Activated CD4-positive, alpha-beta T cell treated with anti-CD3 and anti-CD28 coated beads for 36 hours (primary cell): Measurements from ENCODE around the gene CCDC40. TPM values are rescaled to one million over a fixed set of nuclear protein-coding genes. Genes with fewer than 3 reads are reported as not detected.
"Not testable (repeated sequence)": the region's sequence is repeated elsewhere in the genome, so short reads cannot be mapped to it uniquely, and the experiment has no call there.

ENCODE experiments used
- ATAC-seq: fragments of 200-7000 bp; cut with Tn5 transposase; one replicate; pipeline ENCODE4 v1.10.0; 2021; ENCODE audit warnings: mild to moderate bottlenecking, moderate library complexity
- CTCF ChIA-PET: fragments of 350-600 bp; sonication (Branson Sonifier 250); formaldehyde crosslinking; loops from one replicate; lab custom pipeline; 2021; ENCODE audit warnings: antibody characterized with exemption; lab: Charles Lee
- POLR2A ChIA-PET: fragments of 350-600 bp; sonication (Branson Sonifier 250); formaldehyde crosslinking; loops from one replicate; lab custom pipeline; 2021; ENCODE audit warnings: antibody characterized with exemption, inconsistent platforms; lab: Charles Lee
- DNase-seq: peaks from one replicate; pipeline ENCODE4 v3.0.0-alpha.2; 2020
- H3K27ac Mint-ChIP-seq: one replicate; pipeline ENCODE4 v1.8.0; 2021; ENCODE audit warnings: mixed read lengths
- H3K27me3 Mint-ChIP-seq: one replicate; pipeline ENCODE4 v1.8.0; 2021; ENCODE audit warnings: mixed read lengths
- H3K36me3 Mint-ChIP-seq: one replicate; pipeline ENCODE4 v1.8.0; 2021; ENCODE audit warnings: low read depth, mixed read lengths
- H3K4me1 Mint-ChIP-seq: one replicate; pipeline ENCODE4 v1.8.0; 2021; ENCODE audit warnings: mixed read lengths
- H3K4me3 Mint-ChIP-seq: one replicate; pipeline ENCODE4 v1.8.0; 2021; ENCODE audit warnings: mild to moderate bottlenecking, moderate library complexity, mixed read lengths
- H3K9me3 Mint-ChIP-seq: one replicate; pipeline ENCODE4 v1.8.0; 2021; ENCODE audit warnings: low read depth, mixed read lengths
- intact Hi-C, 2 experiments: fragments of 100-400 bp; cut with DNase I in 1 of 2; cut with micrococcal nuclease in 1 of 2; formaldehyde crosslinking; loops; one replicate each; pipeline versions ENCODE4 v1.14.2 to v1.15.1; 2022 to 2024; cut with DNase I, micrococcal nuclease
- total RNA-seq, 2 experiments: library from RNA; stranded (reverse); gene quantifications; one replicate each; pipeline ENCODE4 v1.2.3, GENCODE V29; 2021

CCDC40 gene
- total RNA-seq, 2 experiments from 2014 or later: 0.56 to 0.57 TPM

DNA sequence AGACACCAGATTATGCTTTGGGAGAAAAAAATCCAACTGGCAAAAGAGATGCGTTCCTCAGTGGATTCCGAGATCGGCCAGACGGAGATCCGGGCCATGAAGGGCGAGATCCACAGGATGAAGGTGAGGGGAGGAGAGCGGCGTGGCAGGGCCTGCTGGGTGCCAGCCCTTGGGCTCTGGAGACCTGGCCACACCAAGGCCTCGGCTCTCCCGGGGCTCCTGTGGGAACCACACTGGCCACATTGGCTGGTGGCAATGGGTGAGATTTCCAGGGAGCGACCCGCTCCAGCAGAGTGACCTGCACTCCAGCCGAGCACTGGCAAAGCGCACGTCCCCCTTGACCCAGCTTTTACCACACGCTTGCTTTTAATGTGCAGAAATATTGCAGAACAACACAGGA lies 53.3 kb downstream of the CCDC40 start:
- intact Hi-C loops: no loop called here

DNA sequence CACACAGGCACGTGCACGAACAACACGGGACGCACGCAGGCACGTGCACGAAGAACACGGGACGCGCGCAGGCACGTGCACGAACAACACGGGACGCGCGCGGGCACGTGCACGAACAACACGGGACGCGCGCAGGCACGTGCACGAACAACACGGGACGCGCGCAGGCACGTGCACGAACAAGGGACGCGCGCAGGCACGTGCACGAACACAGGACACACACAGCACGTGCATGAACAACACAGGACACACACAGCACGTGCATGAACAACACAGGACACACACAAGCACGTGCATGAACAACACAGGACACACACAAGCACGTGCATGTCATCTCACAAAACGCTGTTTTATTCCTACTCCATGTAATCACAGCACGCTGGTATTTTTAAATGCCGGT lies 53.7 kb downstream of the CCDC40 start:
- H3K4me3 Mint-ChIP-seq, H3K9me3 Mint-ChIP-seq, H3K27me3 Mint-ChIP-seq, DNase-seq, H3K4me1 Mint-ChIP-seq, H3K36me3 Mint-ChIP-seq, ATAC-seq, intact Hi-C loops, POLR2A ChIA-PET, H3K27ac Mint-ChIP-seq, CTCF ChIA-PET: not testable (repeated sequence)

More for the DNA sequence above, 53.3 kb downstream of the CCDC40 start:
- no peak overlapping the region for H3K27ac Mint-ChIP-seq
- H3K9me3 Mint-ChIP-seq: no peaks in the 10 kb centered on the region
- ChIA-PET CTCF (interaction anchor here (1.4 kb wide), 1 partner anchor 10 kb away, joined by 4 read pairs; no protein-coding TSS in a partner anchor), POLR2A (no interaction called here)
- H3K36me3 Mint-ChIP-seq: no peaks in the 10 kb centered on the region
- H3K4me3 Mint-ChIP-seq: no peak overlapping the region
- DNase-seq (no peak), ATAC-seq (no peak)
- H3K27me3 Mint-ChIP-seq: no peaks in the 10 kb centered on the region
- no peaks in the 10 kb centered on the region for H3K4me1 Mint-ChIP-seq

DNA sequence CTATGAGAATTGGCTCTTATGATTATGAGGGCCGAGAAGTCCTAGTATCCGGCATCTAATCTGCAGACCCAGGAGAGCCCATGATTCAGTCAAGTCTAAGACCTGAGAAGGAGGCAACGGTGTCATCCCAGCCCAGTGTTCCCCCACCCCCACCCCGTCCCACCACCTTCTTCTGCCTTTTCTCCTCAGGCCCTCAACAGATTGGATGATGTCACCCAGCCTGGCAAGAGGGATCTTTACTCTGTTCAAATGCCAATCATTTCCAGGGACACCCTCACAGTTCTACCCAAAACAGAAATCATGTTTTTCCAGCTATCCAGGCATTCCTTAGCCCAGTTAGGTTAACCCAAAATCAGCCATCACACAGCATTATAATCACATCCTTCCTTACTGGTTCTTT lies 54.9 kb downstream of the CCDC40 start:
- Mint-ChIP-seq H3K27me3 (no peaks in the 10 kb centered on the region), H3K4me1 (no peaks in the 10 kb centered on the region), H3K36me3 (no peaks in the 10 kb centered on the region), H3K4me3 (no peak overlapping the region), H3K9me3 (no peaks in the 10 kb centered on the region), H3K27ac (no peak overlapping the region)
- CTCF ChIA-PET: interaction anchor here (0.8 to 0.9 kb wide), 2 partner anchors 9 to 49 kb away, joined by 3 read pairs; no protein-coding TSS in a partner anchor
- ATAC-seq: no peak
- no peak for DNase-seq
- POLR2A ChIA-PET: no interaction called here
- intact Hi-C loops: no loop called here

DNA sequence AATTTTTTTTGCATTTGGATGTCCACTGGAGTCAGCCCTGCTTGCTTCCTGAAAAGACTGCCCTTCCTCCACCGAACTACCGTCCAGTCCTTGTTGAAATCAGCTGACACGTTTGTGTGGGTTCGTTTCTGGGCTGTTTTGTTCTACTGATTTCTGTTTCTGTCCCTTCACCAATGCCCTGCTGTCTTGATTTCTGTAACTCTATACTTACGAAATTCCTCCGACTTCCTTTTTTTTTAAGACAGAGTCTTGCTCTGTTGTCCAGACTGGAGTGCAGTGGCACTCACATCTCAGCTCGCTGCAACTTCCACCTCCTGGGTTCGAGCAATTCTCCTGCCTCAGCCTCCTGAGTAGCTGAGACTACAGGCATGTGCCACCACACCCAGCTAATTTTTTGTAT lies 56.5 kb downstream of the CCDC40 start:
- ChIA-PET CTCF (interaction anchor here (0.6 to 1.6 kb wide), 6 partner anchors 8 to 84 kb away, joined by 3 to 8 read pairs (median 4); partner anchors contain the start of gene GAA), POLR2A (no interaction called here)
- no peaks in the 10 kb centered on the region for H3K36me3 Mint-ChIP-seq
- ATAC-seq: no peak
- no peaks in the 10 kb centered on the region for H3K4me1 Mint-ChIP-seq
- DNase-seq: no peak
- no peak overlapping the region for H3K4me3 Mint-ChIP-seq
- intact Hi-C loops: no loop called here
- no peaks in the 10 kb centered on the region for H3K9me3 Mint-ChIP-seq
- no peaks in the 10 kb centered on the region for H3K27me3 Mint-ChIP-seq
- no peak overlapping the region for H3K27ac Mint-ChIP-seq

DNA sequence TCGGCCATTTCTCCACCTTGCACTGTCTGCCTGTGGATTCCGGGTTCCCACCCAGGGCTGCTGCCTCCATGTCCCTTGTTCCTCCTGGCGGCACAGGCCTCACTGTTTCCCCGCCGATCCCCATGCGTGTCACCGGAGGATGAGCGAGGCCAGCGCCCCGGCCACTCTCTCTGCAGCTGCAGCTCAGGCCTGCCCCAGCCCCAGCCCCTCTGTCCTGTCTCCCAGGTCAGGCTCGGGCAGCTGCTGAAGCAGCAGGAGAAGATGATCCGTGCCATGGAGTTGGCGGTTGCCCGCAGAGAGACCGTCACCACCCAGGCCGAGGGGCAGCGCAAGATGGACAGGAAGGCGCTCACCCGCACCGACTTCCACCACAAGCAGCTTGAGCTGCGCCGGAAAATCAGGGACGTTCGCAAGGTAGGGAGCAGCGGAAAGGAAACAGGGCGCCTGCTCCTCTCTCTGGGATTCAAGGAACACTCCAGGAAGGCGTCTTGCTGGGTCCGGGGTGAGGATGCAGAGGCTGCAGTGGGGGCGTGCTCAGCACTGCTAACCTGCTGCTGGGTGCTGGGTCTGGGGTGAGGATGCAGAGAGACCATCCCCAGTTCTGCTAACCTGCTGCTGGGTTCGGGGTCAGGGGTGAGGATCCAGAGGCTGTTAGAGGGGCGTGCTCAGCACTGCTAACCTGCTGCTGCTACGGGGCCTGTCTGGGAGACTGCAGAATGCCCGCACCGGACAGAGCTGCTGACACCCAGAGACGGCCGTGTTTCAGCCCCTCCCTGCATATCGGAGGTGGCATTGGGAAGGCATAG lies 58.8 kb downstream of the CCDC40 start:
- no peak for DNase-seq

DNA sequence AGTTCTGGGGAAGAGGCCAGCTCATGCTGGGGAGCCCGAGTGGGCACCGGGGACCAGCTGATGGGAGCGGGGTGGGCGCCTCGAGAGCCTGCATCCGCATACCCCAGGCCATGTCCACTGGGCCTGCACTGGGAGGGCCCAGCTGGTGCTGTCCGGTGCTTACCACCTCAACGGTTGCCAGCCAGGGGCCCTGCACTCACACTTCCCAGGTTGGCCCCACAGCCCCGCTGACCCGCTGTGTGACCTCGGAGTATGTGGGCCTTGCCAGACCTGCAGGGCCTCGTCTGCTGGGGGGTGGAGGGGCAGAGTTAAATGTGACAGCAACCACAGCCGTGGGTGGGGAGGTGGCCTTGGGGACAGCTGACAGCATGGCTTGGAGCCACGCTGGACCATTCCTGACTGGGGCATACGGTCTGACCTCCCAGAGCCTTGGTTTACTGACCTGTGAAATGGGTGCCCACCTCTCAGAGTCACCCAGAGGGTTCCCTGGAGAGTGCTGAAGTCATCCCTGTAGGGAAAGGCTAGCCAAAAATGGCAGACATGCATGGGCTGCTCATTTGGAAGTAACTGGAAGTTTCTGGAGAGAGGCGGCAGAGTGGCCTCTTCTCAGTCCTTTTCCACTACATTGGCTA lies 59.5 kb downstream of the CCDC40 start:
- peaks cover 17% of the 10 kb centered on the region for H3K4me1 Mint-ChIP-seq
- no peak overlapping the region for H3K27ac Mint-ChIP-seq
- ChIA-PET CTCF (no interaction called here), POLR2A (no interaction called here)
- DNase-seq (no peak), ATAC-seq (no peak)
- no peaks in the 10 kb centered on the region for H3K27me3 Mint-ChIP-seq
- intact Hi-C loops: no loop called here
- H3K9me3 Mint-ChIP-seq: no peaks in the 10 kb centered on the region
- H3K36me3 Mint-ChIP-seq: no peaks in the 10 kb centered on the region
- H3K4me3 Mint-ChIP-seq: no peak overlapping the region

More for the DNA sequence above, 58.8 kb downstream of the CCDC40 start:
- Mint-ChIP-seq H3K36me3 (no peaks in the 10 kb centered on the region), H3K4me3 (no peak overlapping the region), H3K9me3 (no peaks in the 10 kb centered on the region), H3K4me1 (peaks cover 9% of the 10 kb centered on the region), H3K27ac (no peak overlapping the region), H3K27me3 (no peaks in the 10 kb centered on the region)
- intact Hi-C loops: no loop called here
- CTCF ChIA-PET: no interaction called here
- no peak for ATAC-seq
- POLR2A ChIA-PET: no interaction called here

DNA sequence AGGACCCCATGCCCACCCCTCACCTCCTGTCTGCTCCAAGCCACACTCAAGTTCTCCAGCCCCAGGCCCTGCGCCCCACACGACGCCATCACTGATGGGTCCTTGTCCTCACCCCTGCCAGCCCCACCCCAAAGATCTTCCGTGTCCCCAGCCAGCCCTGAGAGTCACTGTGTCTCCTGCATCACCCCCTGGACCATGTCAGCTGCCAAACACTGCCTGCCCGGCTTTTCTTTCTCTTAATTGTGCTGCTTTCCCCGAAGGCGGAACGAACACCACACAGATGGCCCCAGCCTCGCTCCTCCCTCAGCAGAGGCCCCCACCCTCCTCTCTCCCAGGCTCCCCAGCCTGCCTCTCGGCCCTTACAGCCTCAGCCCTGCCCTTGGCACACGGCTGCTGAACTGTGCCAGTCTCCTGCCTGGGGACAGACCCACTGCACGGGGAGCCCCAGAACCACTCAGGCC lies 60.1 kb downstream of the CCDC40 start:
- CTCF ChIA-PET: interaction anchor here (0.6 kb wide), 1 partner anchor 222 kb away, joined by 3 read pairs; no protein-coding TSS in a partner anchor
- no peaks in the 10 kb centered on the region for H3K27me3 Mint-ChIP-seq
- H3K27ac Mint-ChIP-seq: no peak overlapping the region
- no peak overlapping the region for H3K4me3 Mint-ChIP-seq
- intact Hi-C loops: no loop called here
- DNase-seq (no peak), ATAC-seq (no peak)
- H3K4me1 Mint-ChIP-seq: peaks cover 17% of the 10 kb centered on the region
- no peaks in the 10 kb centered on the region for H3K9me3 Mint-ChIP-seq
- POLR2A ChIA-PET: no interaction called here
- H3K36me3 Mint-ChIP-seq: no peaks in the 10 kb centered on the region

DNA sequence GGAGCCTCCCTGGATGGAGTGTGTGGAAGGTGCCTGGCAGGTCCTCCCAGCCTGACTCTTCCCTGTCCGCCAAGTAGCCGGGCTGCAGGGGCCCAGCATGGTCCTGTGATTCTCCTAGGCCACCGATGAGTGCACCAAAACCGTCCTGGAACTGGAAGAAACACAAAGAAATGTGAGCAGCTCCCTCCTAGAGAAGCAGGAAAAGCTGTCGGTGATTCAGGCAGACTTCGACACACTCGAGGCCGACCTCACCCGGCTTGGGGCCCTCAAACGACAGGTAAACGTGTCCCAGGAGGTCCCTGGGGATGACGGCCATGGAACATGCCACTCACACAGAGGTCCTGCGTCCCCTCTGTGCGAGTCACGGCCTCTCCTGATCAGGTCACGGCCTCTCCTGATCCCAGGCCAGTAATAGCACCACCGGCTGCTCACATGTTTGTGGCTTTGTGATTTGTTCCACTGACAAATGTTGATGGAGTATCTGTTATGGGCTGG lies 60.7 kb downstream of the CCDC40 start:
- no peak for DNase-seq
- Mint-ChIP-seq H3K27ac (no peak overlapping the region), H3K4me3 (no peak overlapping the region), H3K27me3 (no peaks in the 10 kb centered on the region), H3K36me3 (no peaks in the 10 kb centered on the region), H3K9me3 (no peaks in the 10 kb centered on the region), H3K4me1 (peaks cover 19% of the 10 kb centered on the region)
- ChIA-PET CTCF (interaction anchor here (0.6 kb wide), 1 partner anchor 223 kb away, joined by 3 read pairs; no protein-coding TSS in a partner anchor), POLR2A (no interaction called here)
- ATAC-seq: no peak
- intact Hi-C loops: no loop called here

DNA sequence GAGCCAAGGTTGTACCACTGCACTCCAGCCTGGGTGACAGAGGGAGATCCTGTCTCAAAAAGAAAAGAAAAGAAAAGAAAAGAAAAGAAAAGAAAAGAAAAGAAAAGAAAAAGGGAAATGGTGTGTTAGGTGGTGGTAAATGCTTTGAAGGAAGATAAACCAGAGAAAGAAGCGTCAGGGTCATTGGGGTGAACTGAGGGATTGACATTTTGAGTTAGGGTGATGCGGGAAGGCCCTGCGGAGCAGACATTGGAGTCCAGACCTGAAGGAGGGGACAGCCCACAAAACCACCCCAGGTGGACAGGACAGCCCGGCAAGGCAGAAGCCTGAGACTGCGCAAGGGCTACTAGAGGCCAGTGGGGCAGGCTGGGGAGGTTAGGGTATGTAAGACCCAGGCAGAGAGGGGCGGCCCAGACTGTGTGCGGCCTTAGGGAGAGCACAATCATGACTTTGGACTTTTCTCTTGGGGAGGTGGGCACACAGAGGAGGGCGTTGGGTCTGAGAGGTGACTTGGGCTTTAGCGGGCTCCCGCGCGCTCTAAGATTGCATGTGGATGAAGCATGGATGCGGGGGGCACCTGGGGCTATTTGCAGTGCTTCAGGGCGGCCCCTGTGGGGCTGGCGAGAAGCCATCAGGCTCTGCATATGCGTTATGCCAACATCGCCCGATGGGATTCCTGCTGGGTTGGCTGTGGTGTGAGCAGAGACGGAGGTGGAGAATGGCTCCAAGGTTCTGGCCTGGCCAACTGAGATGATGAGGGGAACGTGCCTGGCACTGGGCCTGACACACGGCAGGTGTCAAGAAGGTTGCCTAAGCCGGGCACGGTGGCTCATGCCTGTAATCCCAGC lies 61.6 kb downstream of the CCDC40 start:
- no peak for ATAC-seq
- H3K9me3 Mint-ChIP-seq: no peaks in the 10 kb centered on the region
- no peaks in the 10 kb centered on the region for H3K36me3 Mint-ChIP-seq
- intact Hi-C loops: no loop called here
- no peaks in the 10 kb centered on the region for H3K27me3 Mint-ChIP-seq
- no peak for DNase-seq
- H3K4me1 Mint-ChIP-seq: peaks cover 26% of the 10 kb centered on the region
- no peak overlapping the region for H3K27ac Mint-ChIP-seq
- ChIA-PET CTCF (no interaction called here), POLR2A (no interaction called here)
- no peak overlapping the region for H3K4me3 Mint-ChIP-seq

DNA sequence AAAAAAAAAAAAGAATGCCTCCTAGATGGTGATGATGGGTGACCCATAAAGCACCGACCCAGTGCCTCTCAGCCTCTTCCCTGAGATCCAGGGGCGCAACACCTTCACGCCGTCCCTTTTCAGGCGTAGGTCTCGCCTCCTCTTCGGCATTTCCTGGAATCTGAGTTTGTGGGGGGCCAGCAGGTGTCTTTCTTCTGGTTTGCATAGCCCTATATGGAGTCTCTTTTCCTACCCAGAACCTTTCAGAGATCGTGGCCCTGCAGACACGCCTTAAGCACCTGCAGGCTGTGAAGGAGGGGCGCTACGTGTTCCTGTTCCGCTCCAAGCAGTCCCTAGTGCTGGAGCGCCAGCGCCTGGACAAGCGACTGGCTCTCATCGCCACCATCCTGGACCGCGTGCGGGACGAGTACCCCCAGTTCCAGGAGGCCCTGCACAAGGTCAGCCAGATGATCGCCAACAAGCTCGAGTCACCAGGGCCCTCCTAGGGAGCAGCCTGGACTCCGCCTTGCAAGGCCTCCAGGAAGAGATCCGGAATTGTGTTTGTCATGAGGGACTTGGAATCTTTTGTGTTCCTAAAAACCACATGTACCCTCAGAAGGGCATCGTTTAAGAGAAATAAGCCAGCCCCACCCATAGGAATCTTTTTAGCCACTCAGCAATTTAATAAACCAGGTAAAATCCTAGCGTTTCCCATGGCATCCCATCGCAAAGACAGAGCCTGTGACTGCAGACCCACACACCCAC lies 63.0 kb downstream of the CCDC40 start:
- no peaks in the 10 kb centered on the region for H3K36me3 Mint-ChIP-seq
- ChIA-PET CTCF (interaction anchor here (1.2 to 2.2 kb wide), 3 partner anchors 8 to 166 kb away, joined by 3 to 6 read pairs (median 4); no protein-coding TSS in a partner anchor), POLR2A (no interaction called here)
- no peak overlapping the region for H3K27ac Mint-ChIP-seq
- peaks cover 26% of the 10 kb centered on the region for H3K4me1 Mint-ChIP-seq
- no peak for DNase-seq
- H3K4me3 Mint-ChIP-seq: no peak overlapping the region
- no peak for ATAC-seq
- no peaks in the 10 kb centered on the region for H3K9me3 Mint-ChIP-seq
- H3K27me3 Mint-ChIP-seq: no peaks in the 10 kb centered on the region
- intact Hi-C loops: loop anchor here (1.0 to 10.0 kb wide), 7 partner anchors 48 to 445 kb away; partner anchors contain the start of genes CBX8 (in 1 of the 2), CCDC40 (in 1 of the 2), EIF4A3 (in 1 of the 2) and ENDOV (in 1 of the 2)
